H1 (cell line): ENCODE results near the gene TMEM164. TPM values are rescaled to one million over a fixed set of nuclear protein-coding genes. Genes with fewer than 3 reads are reported as not detected.

ENCODE experiments used
- HDAC2 ChIP-seq, 2 experiments: fragments of 300-600 bp in 1 of 2; sonication (generic) in 1 of 2; IDR thresholded peaks; 2 replicates each; pipeline ENCODE4 v1.6.1; 2011 to 2012; ENCODE audit warnings: low read depth in 2 of 2, low read length in 2 of 2, mild to moderate bottlenecking in 2 of 2, moderate library complexity in 2 of 2, borderline replicate concordance in 1 of 2, inconsistent platforms in 1 of 2
- PHF8 ChIP-seq: fragments of 200-600 bp; sonication (generic); conservative IDR thresholded peaks from 2 replicates; pipeline ENCODE4 v1.7.1; 2012; ENCODE audit warnings: low read depth, mild to moderate bottlenecking, inconsistent platforms, low read length, moderate library complexity
- polyA plus RNA-seq, 7 experiments: library from polyadenylated mRNA; depleted of rRNA in 3 of 7; stranded (reverse) in 5 of 7; unstranded in 2 of 7; fragments of >200 nt in 5 of 7; fragments of 200-250 nt in 2 of 7; gene quantifications; 1 replicate in 5 of 7; 2 replicates in 1 of 7; 4 replicates in 1 of 7; pipeline versions ENCODE4 v1.2.1 to v1.2.3, GENCODE V29; 2011 to 2013; ENCODE audit warnings: missing spikeins in 2 of 7, mixed read lengths in 2 of 7
- total RNA-seq: library from RNA; stranded (reverse); fragmentation: NEBNext Ultra II Directional; extraction: Animal tissue kit (Norgen Biotek cat#: 25700); gene quantifications from 2 replicates; pipeline ENCODE4 v1.2.1, GENCODE V29; 2021

TMEM164 gene
- total and polyA plus RNA-seq, 2 of the 8 experiments (the other 6 are each of a cell fraction or from before 2014, with no cell fraction given): 7.3 to 14.8 TPM

GRCh38 chrX:110183314-110183713 lies 180.4 kb downstream of the TMEM164 start (continued):
- no peak for TF ChIP-seq HDAC2 (IDR thresholded peaks at IDR 0.05; ENCODE audit: borderline replicate concordance in 1 of 2, low read depth in 2 of 2, low read length in 2 of 2)
- no peak for TF ChIP-seq PHF8
- TF ChIP-seq, all 59 proteins: peak for 0
